A549 (cell line): ENCODE data around the gene VWC2. TPM values are rescaled to one million over a fixed set of nuclear protein-coding genes. Genes with fewer than 3 reads are reported as not detected.

ENCODE experiments used
- ATAC-seq, 2 experiments: fragments of 200-7000 bp in 1 of 2; fragments of >200 bp in 1 of 2; cut with Nextera tagmentation in 1 of 2; cut with Tn5 transposase in 1 of 2; 3 replicates each; pipeline versions ENCODE4 v1.8.0 to v1.9.1; 2018 to 2020; ENCODE audit warnings: mild to moderate bottlenecking in 1 of 2, moderate library complexity in 1 of 2
- CTCF ChIA-PET: fragments of 300-600 bp; sonication (Branson Sonifier 250); formaldehyde crosslinking; extraction: SDS; loops from one replicate; lab custom pipeline; 2021; ENCODE audit warnings: antibody characterized with exemption, inconsistent platforms; lab: Yijun Ruan, JAX
- POLR2A ChIA-PET: fragments of 350-600 bp; formaldehyde crosslinking; extraction: SDS; loops from one replicate; lab custom pipeline; 2021; ENCODE audit warnings: antibody characterized with exemption, inconsistent platforms; lab: Yijun Ruan, JAX
- DNase-seq, 2 experiments: peaks; one replicate each; pipeline versions ENCODE4 v3.0.0 to v3.0.0-alpha.2; 2011 to 2016; ENCODE audit warnings: low read depth in 1 of 2, low spot score in 1 of 2
- FAIRE-seq: peaks from 2 replicates; lab custom pipeline; 2011; peaks lifted over from hg19 to GRCh38; lab: Jason Lieb, UNC
- H3K27ac ChIP-seq, 2 experiments: fragments of >200 bp; sonication (Bioruptor Twin); formaldehyde crosslinking; 3 replicates each; pipeline ENCODE4 v1.5.1; 2016 to 2017
- H3K4me1 ChIP-seq: fragments of >200 bp; sonication (Bioruptor Twin); formaldehyde crosslinking; 3 replicates; pipeline ENCODE4 v1.6.1; 2016
- H3K4me2 ChIP-seq: fragments of >200 bp; sonication (Bioruptor Twin); formaldehyde crosslinking; 3 replicates; pipeline ENCODE4 v1.6.1; 2016
- H3K4me3 ChIP-seq: fragments of >200 bp; sonication (Bioruptor Twin); formaldehyde crosslinking; 3 replicates; pipeline ENCODE4 v1.5.1; 2016
- H3K9me3 ChIP-seq: fragments of >200 bp; sonication (Bioruptor Twin); formaldehyde crosslinking; 3 replicates; pipeline ENCODE4 v1.6.1; 2016
- CEBPB ChIP-seq, 2 experiments: fragments of >200 bp in 1 of 2; sonication (Bioruptor Twin) in 1 of 2; formaldehyde crosslinking in 1 of 2; IDR thresholded peaks; 2 replicates each; pipeline ENCODE4 v1.6.1; 2012 to 2016
- CHD2 ChIP-seq: fragments of 150-350 bp; IDR thresholded peaks from 2 replicates; pipeline ENCODE4 v1.6.1; 2014; ENCODE audit warnings: low read length; ENCODE audit not compliant: partially characterized antibody
- EHMT2 ChIP-seq: fragments of 200-600 bp; sonication (generic); IDR thresholded peaks from 2 replicates; pipeline ENCODE4 v1.6.1; 2016; ENCODE audit warnings: antibody characterized with exemption, low read depth, mild to moderate bottlenecking, moderate library complexity
- EP300 ChIP-seq, 2 experiments: fragments of >200 bp; sonication (Bioruptor Twin); formaldehyde crosslinking; IDR thresholded peaks; 2 replicates in 1 of 2; 3 replicates in 1 of 2; pipeline ENCODE4 v1.6.1; 2016 to 2017
- FOSL2 ChIP-seq, 2 experiments: fragments of 450-650 bp in 1 of 2; fragments of >200 bp in 1 of 2; sonication (Bioruptor Twin) in 1 of 2; formaldehyde crosslinking; IDR thresholded peaks; 2 replicates each; pipeline versions ENCODE4 v1.5.0 to v1.6.1; 2016 to 2020; ENCODE audit warnings: mild to moderate bottlenecking in 1 of 2, moderate library complexity in 1 of 2
- GATA3 ChIP-seq: IDR thresholded peaks from 2 replicates; pipeline ENCODE4 v1.6.1; 2012; ENCODE audit warnings: borderline replicate concordance
- HOXB5 ChIP-seq: fragments of 250-450 bp; sonication (Bioruptor Pico); IDR thresholded peaks from 2 replicates; pipeline ENCODE4 v1.5.0; 2020; ENCODE audit warnings: mild to moderate bottlenecking, moderate library complexity
- MAZ ChIP-seq: fragments of 150-350 bp; IDR thresholded peaks from 2 replicates; pipeline ENCODE4 v1.6.1; 2014; ENCODE audit warnings: antibody characterized with exemption, low read depth, low read length, borderline replicate concordance
- PHF8 ChIP-seq: fragments of 200-600 bp; sonication (generic); IDR thresholded peaks from 2 replicates; pipeline ENCODE4 v1.6.1; 2016; ENCODE audit warnings: low read depth, mild to moderate bottlenecking, antibody characterized with exemption, moderate library complexity, borderline replicate concordance
- POLR2AphosphoS2 ChIP-seq: conservative IDR thresholded peaks from 2 replicates; pipeline ENCODE4 v1.6.1; 2012; ENCODE audit warnings: low read length, improper control_type of control experiment, inconsistent platforms
- RAD21 ChIP-seq, 2 experiments: fragments of >200 bp in 1 of 2; sonication (Bioruptor Twin) in 1 of 2; formaldehyde crosslinking in 1 of 2; IDR thresholded peaks in 1 of 2; conservative IDR thresholded peaks in 1 of 2; 2 replicates in 1 of 2; 3 replicates in 1 of 2; pipeline ENCODE4 v1.6.1; 2012 to 2018; ENCODE audit warnings: inconsistent platforms in 1 of 2
- SMC3 ChIP-seq: fragments of >200 bp; sonication (Bioruptor Twin); formaldehyde crosslinking; IDR thresholded peaks from 3 replicates; pipeline ENCODE4 v1.6.1; 2018; ENCODE audit warnings: inconsistent platforms
- ZFP36 ChIP-seq: fragments of 450-650 bp; IDR thresholded peaks from 2 replicates; pipeline ENCODE4 v1.6.1; 2014; ENCODE audit warnings: borderline replicate concordance; ENCODE audit not compliant: partially characterized antibody
- ZSCAN20 ChIP-seq: fragments of 250-450 bp; sonication (Bioruptor Pico); IDR thresholded peaks from 2 replicates; pipeline ENCODE4 v1.8.0; 2022; ENCODE audit warnings: mild to moderate bottlenecking, moderate library complexity
- WGBS: methylation state at CpG from one replicate; pipeline ENCODE4 v1.1.6; 2017; ENCODE audit errors: missing lambda C conversion rate; 5-methylcytosine and 5-hydroxymethylcytosine counted together
- polyA plus RNA-seq, 4 experiments: library from polyadenylated mRNA; depleted of rRNA in 3 of 4; stranded (reverse); fragments of >200 nt; fragmentation: RNase III in 1 of 4; extraction: RNeasy Plus Mini Kit Qiagen cat#74134 plus additional on column Dnase treatment in 1 of 4; gene quantifications; 2 replicates in 3 of 4; 3 replicates in 1 of 4; pipeline ENCODE4 v1.2.3, GENCODE V29; 2011 to 2017
- TF ChIP-seq, protein P1 (sequence below): IDR thresholded peaks from 2 replicates; pipeline ENCODE4 v1.6.1; 2012
- TF ChIP-seq, protein P2 (sequence below): fragments of >200 bp; sonication (Bioruptor Twin); formaldehyde crosslinking; IDR thresholded peaks from 3 replicates; pipeline ENCODE4 v1.5.1; 2016
- TF ChIP-seq, protein P3 (sequence below): fragments of 200-600 bp; sonication (generic); IDR thresholded peaks from 2 replicates; pipeline ENCODE4 v1.6.1; 2016; ENCODE audit warnings: antibody characterized with exemption, mild to moderate bottlenecking, moderate library complexity

Gene VWC2
- polyA plus RNA-seq, 2 of the 4 experiments (the other 2 are of a cell fraction): not detected

DNA sequence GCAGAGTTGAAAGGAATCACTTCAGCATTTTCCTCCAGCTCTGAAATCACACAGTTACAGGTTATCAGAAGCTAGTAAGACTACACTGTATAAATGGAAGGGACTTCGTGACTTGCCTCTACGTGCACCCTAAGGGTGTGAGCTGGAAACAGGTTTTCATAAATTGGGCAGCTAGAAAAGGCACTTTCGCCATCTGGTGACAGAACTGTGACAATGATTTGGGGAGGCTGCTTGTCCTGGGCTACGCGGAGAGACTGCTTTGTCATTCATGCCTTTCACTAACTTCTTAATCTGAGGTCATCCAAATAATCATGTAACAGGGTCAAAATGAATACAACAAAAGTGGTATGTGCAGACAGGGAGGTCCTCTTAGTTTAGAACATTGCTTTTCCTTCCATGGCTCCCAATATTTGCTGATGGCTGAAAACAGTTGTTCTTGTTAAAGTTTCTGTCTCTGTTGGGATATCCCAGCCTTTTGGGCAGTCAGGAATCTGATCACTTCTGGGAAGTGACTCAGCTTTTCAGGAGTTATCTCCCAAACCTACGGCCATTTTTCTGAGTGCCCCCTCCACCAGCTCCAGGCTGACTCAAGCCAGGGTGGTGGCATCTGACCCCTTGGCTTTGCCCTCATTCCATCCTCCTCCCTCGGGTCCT, 17.8 kb downstream of the VWC2 start:
- ATAC-seq (peak; percentile 62 to 71; a peak in 3 of 6 replicates), FAIRE-seq (no peak), DNase-seq (peak; percentile 6 to 31)
- Histone ChIP-seq H3K27ac (no peak overlapping the region), H3K4me1 (no peaks in the 10 kb centered on the region), H3K9me3 (no peaks in the 10 kb centered on the region), H3K4me3 (no peak overlapping the region), H3K4me2 (no peak overlapping the region)
- ChIA-PET CTCF (interaction anchor here (1.1 to 1.7 kb wide), 3 partner anchors 8 to 36 kb away, joined by 3 to 4 read pairs (median 3); no protein-coding TSS in a partner anchor), POLR2A (no interaction called here)
- WGBS: 12% methylated on average over 7 of the region's 7 CpGs
- TF ChIP-seq, protein P1, sequence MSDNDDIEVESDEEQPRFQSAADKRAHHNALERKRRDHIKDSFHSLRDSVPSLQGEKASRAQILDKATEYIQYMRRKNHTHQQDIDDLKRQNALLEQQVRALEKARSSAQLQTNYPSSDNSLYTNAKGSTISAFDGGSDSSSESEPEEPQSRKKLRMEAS: no peak
- peak; percentile 19; the same call in 1 of the 3 replicates for TF ChIP-seq SMC3
- peak; percentile 30 to 44; a peak in 2 of 5 replicates for TF ChIP-seq RAD21 (conservative IDR thresholded peaks at IDR 0.05 in 1 of 2, IDR thresholded peaks at IDR 0.05 in 1 of 2)
- no peak for TF ChIP-seq POLR2AphosphoS2
- TF ChIP-seq, protein P2, sequence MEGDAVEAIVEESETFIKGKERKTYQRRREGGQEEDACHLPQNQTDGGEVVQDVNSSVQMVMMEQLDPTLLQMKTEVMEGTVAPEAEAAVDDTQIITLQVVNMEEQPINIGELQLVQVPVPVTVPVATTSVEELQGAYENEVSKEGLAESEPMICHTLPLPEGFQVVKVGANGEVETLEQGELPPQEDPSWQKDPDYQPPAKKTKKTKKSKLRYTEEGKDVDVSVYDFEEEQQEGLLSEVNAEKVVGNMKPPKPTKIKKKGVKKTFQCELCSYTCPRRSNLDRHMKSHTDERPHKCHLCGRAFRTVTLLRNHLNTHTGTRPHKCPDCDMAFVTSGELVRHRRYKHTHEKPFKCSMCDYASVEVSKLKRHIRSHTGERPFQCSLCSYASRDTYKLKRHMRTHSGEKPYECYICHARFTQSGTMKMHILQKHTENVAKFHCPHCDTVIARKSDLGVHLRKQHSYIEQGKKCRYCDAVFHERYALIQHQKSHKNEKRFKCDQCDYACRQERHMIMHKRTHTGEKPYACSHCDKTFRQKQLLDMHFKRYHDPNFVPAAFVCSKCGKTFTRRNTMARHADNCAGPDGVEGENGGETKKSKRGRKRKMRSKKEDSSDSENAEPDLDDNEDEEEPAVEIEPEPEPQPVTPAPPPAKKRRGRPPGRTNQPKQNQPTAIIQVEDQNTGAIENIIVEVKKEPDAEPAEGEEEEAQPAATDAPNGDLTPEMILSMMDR: peak; percentile 21

DNA sequence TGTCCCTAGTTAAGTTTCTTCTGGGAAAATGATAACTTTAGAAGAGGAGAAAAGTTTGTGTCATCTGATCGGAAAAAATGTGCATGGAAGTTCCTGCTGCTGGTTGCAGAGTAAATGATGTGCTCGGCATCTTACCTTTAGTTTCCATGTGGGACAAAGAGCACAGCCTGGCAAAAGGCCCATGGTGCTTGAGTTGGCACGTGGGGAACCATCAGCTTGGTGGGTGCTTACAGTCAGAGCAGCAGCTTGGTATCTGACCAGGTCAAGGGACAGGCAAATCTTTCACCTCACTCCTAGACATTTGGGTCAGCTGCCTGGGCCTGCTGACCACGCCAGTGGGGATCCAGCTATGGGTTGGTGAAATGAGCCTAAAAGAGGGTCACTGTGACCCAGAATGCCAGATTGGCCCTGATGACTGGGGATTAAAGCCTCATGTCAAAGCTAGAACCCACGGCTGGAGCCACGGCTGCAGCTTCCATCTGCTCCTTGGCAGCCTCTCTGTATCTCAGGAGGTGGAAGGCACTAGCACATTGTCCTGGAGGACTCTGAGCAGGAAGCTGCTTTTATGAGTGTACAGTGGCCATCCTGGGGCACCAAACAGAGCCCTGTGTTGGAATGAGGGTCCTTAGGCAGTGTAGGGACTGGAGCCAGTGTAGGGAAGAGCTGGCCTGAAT, 24.7 kb downstream of the VWC2 start:
- no peak for TF ChIP-seq CHD2
- no peak for TF ChIP-seq ZFP36
- no peak for TF ChIP-seq CEBPB (IDR thresholded peaks at IDR 0.05)
- TF ChIP-seq GATA3: no peak
- TF ChIP-seq EHMT2: no peak
- TF ChIP-seq MAZ: no peak
- TF ChIP-seq FOSL2 (IDR thresholded peaks at IDR 0.05): no peak
- TF ChIP-seq FOSL2 (CRISPR knock-in tag; IDR thresholded peaks at IDR 0.05): no peak
- no peak for TF ChIP-seq ZSCAN20 (CRISPR knock-in tag)
- no peak for TF ChIP-seq PHF8
- TF ChIP-seq, protein P3, sequence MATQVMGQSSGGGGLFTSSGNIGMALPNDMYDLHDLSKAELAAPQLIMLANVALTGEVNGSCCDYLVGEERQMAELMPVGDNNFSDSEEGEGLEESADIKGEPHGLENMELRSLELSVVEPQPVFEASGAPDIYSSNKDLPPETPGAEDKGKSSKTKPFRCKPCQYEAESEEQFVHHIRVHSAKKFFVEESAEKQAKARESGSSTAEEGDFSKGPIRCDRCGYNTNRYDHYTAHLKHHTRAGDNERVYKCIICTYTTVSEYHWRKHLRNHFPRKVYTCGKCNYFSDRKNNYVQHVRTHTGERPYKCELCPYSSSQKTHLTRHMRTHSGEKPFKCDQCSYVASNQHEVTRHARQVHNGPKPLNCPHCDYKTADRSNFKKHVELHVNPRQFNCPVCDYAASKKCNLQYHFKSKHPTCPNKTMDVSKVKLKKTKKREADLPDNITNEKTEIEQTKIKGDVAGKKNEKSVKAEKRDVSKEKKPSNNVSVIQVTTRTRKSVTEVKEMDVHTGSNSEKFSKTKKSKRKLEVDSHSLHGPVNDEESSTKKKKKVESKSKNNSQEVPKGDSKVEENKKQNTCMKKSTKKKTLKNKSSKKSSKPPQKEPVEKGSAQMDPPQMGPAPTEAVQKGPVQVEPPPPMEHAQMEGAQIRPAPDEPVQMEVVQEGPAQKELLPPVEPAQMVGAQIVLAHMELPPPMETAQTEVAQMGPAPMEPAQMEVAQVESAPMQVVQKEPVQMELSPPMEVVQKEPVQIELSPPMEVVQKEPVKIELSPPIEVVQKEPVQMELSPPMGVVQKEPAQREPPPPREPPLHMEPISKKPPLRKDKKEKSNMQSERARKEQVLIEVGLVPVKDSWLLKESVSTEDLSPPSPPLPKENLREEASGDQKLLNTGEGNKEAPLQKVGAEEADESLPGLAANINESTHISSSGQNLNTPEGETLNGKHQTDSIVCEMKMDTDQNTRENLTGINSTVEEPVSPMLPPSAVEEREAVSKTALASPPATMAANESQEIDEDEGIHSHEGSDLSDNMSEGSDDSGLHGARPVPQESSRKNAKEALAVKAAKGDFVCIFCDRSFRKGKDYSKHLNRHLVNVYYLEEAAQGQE: no peak
- TF ChIP-seq HOXB5 (CRISPR knock-in tag): no peak
- TF ChIP-seq EP300 (IDR thresholded peaks at IDR 0.05): no peak
- TF ChIP-seq RAD21 (conservative IDR thresholded peaks at IDR 0.05 in 1 of 2, IDR thresholded peaks at IDR 0.05 in 1 of 2): no peak
- Histone ChIP-seq H3K9me3 (no peaks in the 10 kb centered on the region), H3K27ac (no peak overlapping the region), H3K4me1 (no peaks in the 10 kb centered on the region), H3K4me2 (no peak overlapping the region), H3K4me3 (no peak overlapping the region)
- ChIA-PET POLR2A (no interaction called here), CTCF (interaction anchor here (0.9 kb wide), 1 partner anchor 54 kb away, joined by 4 read pairs; no protein-coding TSS in a partner anchor)
- FAIRE-seq: no peak
- no peak for DNase-seq
- WGBS: 14% methylated on average over 6 of the region's 6 CpGs
- no peak for ATAC-seq
